Nephron progenitor cell (in vitro differentiated cells): Measurements from ENCODE around the gene CACNA2D3.

ENCODE experiments used
- DNase-seq: peaks from one replicate; pipeline ENCODE4 v3.0.0; 2021
- H3K27ac Mint-ChIP-seq: 2 replicates; pipeline ENCODE4 v1.8.0; 2021; ENCODE audit warnings: mild to moderate bottlenecking, moderate library complexity, mixed read lengths
- H3K27me3 Mint-ChIP-seq: 2 replicates; pipeline ENCODE4 v1.8.0; 2021; ENCODE audit warnings: mild to moderate bottlenecking, low read depth, mixed read lengths; ENCODE audit not compliant: poor library complexity
- H3K36me3 Mint-ChIP-seq: 2 replicates; pipeline ENCODE4 v1.8.0; 2021; ENCODE audit warnings: low read depth, mixed read lengths
- H3K4me1 Mint-ChIP-seq: 2 replicates; pipeline ENCODE4 v1.8.0; 2021; ENCODE audit warnings: mixed read lengths
- H3K4me3 Mint-ChIP-seq: 2 replicates; pipeline ENCODE4 v1.8.0; 2021; ENCODE audit warnings: mild to moderate bottlenecking, moderate library complexity, mixed read lengths
- H3K9me3 Mint-ChIP-seq: 2 replicates; pipeline ENCODE4 v1.8.0; 2021; ENCODE audit warnings: mild to moderate bottlenecking, moderate library complexity, mixed read lengths
- CTCF ChIP-seq: fragments of 200-600 bp; sonication (generic); IDR thresholded peaks from 2 replicates; pipeline ENCODE4 v1.5.0; 2021; ENCODE audit warnings: antibody characterized with exemption

CACNA2D3 gene

GRCh38 chr3:54214845-54215244 is 92.5 kb downstream of the CACNA2D3 start:
- Mint-ChIP-seq H3K4me1 (peaks cover 8% of the 10 kb centered on the region), H3K27ac (no peak overlapping the region), H3K9me3 (peaks cover 7% of the 10 kb centered on the region), H3K4me3 (no peak overlapping the region), H3K27me3 (no peaks in the 10 kb centered on the region), H3K36me3 (no peaks in the 10 kb centered on the region)
- no peak for DNase-seq
- TF ChIP-seq CTCF, result no peak

GRCh38 chr3:54215521-54215920 is 93.2 kb downstream of the CACNA2D3 start:
- H3K27me3 Mint-ChIP-seq, result no peaks in the 10 kb centered on the region
- no peak overlapping the region for H3K4me3 Mint-ChIP-seq
- no peaks in the 10 kb centered on the region for H3K36me3 Mint-ChIP-seq
- TF ChIP-seq CTCF, result no peak
- no peak for DNase-seq
- H3K9me3 Mint-ChIP-seq, result peaks cover 7% of the 10 kb centered on the region
- H3K4me1 Mint-ChIP-seq, result peaks cover 8% of the 10 kb centered on the region
- H3K27ac Mint-ChIP-seq, result no peak overlapping the region

- no peak overlapping the region for H3K4me3 Mint-ChIP-seq
- no peak for DNase-seq
- no peaks in the 10 kb centered on the region for H3K9me3 Mint-ChIP-seq
- no peaks in the 10 kb centered on the region for H3K36me3 Mint-ChIP-seq
- H3K4me1 Mint-ChIP-seq, result peaks cover 8% of the 10 kb centered on the region
- no peak overlapping the region for H3K27ac Mint-ChIP-seq
- no peak for TF ChIP-seq CTCF
- no peaks in the 10 kb centered on the region for H3K27me3 Mint-ChIP-seq
These were observed 95.5 kb downstream of the CACNA2D3 start for GRCh38 chr3:54217828-54218227.

GRCh38 chr3:54222316-54222715 is 100.0 kb downstream of the CACNA2D3 start:
- TF ChIP-seq CTCF, result no peak
- H3K9me3 Mint-ChIP-seq, result no peaks in the 10 kb centered on the region
- no peak overlapping the region for H3K27ac Mint-ChIP-seq
- no peak overlapping the region for H3K4me3 Mint-ChIP-seq
- no peaks in the 10 kb centered on the region for H3K36me3 Mint-ChIP-seq
- no peaks in the 10 kb centered on the region for H3K27me3 Mint-ChIP-seq
- peaks cover 14% of the 10 kb centered on the region for H3K4me1 Mint-ChIP-seq
- no peak for DNase-seq

GRCh38 chr3:54223063-54223462 is 100.7 kb downstream of the CACNA2D3 start:
- peaks cover 14% of the 10 kb centered on the region for H3K4me1 Mint-ChIP-seq
- H3K9me3 Mint-ChIP-seq, result no peaks in the 10 kb centered on the region
- DNase-seq, result no peak
- no peak overlapping the region for H3K27ac Mint-ChIP-seq
- no peaks in the 10 kb centered on the region for H3K27me3 Mint-ChIP-seq
- H3K4me3 Mint-ChIP-seq, result no peak overlapping the region
- no peak for TF ChIP-seq CTCF
- no peaks in the 10 kb centered on the region for H3K36me3 Mint-ChIP-seq

GRCh38 chr3:54225841-54226528 is 103.6 kb downstream of the CACNA2D3 start:
- Mint-ChIP-seq H3K4me1 (peaks cover 14% of the 10 kb centered on the region), H3K27ac (peak overlapping the region; percentile 72), H3K27me3 (no peaks in the 10 kb centered on the region), H3K4me3 (no peak overlapping the region), H3K9me3 (no peaks in the 10 kb centered on the region), H3K36me3 (no peaks in the 10 kb centered on the region)
- DNase-seq, result no peak
- TF ChIP-seq CTCF, result no peak
